Left ventricle myocardium superior (tissue), 1 donor: ENCODE measurements around the gene CYSLTR1. TPM values are rescaled to one million over a fixed set of nuclear protein-coding genes. Genes with fewer than 3 reads are reported as not detected.
"Not testable (repeated sequence)": the region's sequence is repeated elsewhere in the genome, so short reads cannot be mapped to it uniquely, and the experiment has no call there.

Experiments
- ATAC-seq: fragments of 200-7000 bp; cut with Tn5 transposase; one replicate; pipeline ENCODE4 v1.9.1; 2020; ENCODE audit warnings: mild to moderate bottlenecking, moderate library complexity
- DNase-seq: peaks from one replicate; pipeline ENCODE4 v3.0.0-alpha.2; 2020
- intact Hi-C: fragments of 100-400 bp; cut with micrococcal nuclease; formaldehyde crosslinking; loops from one replicate; pipeline ENCODE4 v1.11.0; 2022
- total RNA-seq: library from RNA; stranded (reverse); fragmentation: NEBNext Ultra II Directional; extraction: Animal tissue kit (Norgen Biotek cat#: 25700); gene quantifications from one replicate; pipeline ENCODE4 v1.2.1, GENCODE V29; 2021
- donor health status: DM: no; HTN: yes; CAD: no; lungs with severe emphysema.

Gene CYSLTR1
- total RNA-seq, 1 donor from 2014 or later: 1.6 TPM

GRCh38 chrX:78237127-78237526, 90.3 kb downstream of the CYSLTR1 start:
- ATAC-seq (no peak), DNase-seq (no peak)
- intact Hi-C loops: no loop called here

- intact Hi-C loops, DNase-seq, ATAC-seq: not testable (repeated sequence)
Measured at GRCh38 chrX:78226047-78226446, 101.4 kb downstream of the CYSLTR1 start.

Other genes with a start within 250 kb of the CYSLTR1 start
- gene PGK1, start 223.4 kb downstream of the CYSLTR1 start, total RNA-seq: 448 TPM
- gene TAF9B, start 188.0 kb downstream of the CYSLTR1 start, total RNA-seq: 19.1 TPM